HG03520 (cell line): Measurements from ENCODE around the gene ARHGAP42.
"Not testable (repeated sequence)": the region's sequence is repeated elsewhere in the genome, so short reads cannot be mapped to it uniquely, and the experiment has no call there.

ENCODE experiments used
- ATAC-seq: cut with Tn5 transposase; IDR thresholded peaks from one replicate; pipeline ENCODE4 v1.9.1; 2021; ENCODE audit warnings: mild to moderate bottlenecking, moderate library complexity; ENCODE audit not compliant: unreplicated experiment

Gene ARHGAP42

DNA sequence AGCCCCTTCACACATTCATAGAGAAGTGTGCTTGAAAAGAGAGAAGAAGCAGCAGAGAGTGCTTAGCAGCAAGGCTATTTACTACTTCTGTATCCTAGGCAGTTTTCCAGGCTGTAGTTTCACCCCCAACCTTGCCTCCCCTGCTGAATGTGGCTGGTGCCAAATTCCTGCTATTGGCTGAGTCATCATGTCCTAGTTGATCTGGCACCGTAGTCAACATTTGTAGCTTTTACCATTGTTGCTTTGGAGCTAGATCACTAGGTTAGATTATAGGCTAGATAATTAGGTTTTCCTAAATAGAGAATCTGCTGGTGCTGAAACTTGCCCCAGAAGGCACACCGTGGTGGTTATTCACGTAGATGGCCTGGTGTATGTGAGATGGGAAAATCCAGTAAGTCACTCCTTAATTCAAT lies 32.7 kb downstream of the ARHGAP42 start:
- ATAC-seq: no peak

DNA sequence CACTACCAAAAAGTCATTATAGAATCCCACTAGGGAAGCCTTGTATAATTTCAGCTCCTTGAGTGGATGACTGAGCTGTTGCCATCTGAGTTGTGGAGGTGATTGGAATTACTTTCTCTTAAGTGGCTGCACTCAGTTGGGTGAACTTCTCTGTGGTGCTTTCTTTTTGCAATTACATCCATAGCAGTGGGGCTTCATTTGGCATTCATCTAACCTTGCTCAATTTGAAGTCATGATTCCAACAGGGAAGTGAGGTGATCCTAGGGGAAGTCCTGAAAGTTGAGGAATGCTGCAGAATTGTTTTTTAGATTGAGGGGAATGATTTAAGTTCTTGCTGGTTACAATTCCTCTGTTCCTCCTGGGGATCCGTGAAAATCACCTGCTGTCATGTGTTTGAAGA lies 39.6 kb downstream of the ARHGAP42 start:
- ATAC-seq: no peak

DNA sequence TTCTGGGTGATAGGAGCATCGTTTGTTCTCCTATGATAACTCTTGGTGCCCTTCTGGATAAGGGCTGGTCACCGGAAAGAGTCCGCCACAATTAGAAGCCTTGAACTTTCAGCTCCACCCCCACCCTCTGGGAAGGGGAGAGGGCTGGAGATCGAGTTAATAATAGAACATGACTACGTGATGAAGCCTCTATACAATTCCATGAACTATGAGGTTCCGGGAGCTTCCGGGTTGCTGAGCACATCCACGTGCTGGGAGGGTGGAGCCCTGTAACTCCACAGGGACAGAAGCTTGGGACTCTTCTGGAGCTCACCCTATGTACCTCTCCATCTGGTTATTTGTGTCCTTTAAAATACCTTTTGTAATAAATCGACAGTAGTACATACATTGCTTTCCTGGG lies 40.3 kb downstream of the ARHGAP42 start:
- ATAC-seq: no peak

DNA sequence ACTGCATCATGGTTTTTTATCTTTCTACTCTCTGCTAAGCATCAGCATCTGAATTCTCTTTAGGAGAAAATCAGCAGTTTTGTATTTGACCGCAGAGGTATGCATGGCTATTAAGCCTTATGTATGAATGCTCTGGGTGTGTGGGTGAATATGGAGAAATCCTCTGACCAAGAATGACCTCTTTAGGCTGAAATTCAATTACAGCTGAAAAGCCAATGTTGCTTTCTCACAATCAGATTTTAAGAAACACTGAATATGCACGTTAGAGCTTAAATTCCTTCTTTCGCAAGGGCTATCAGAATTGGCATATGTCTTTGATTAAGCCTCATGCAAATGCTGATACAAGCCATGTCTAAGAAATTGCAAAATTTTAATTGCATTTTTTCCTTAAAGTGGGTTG lies 43.2 kb downstream of the ARHGAP42 start:
- no peak for ATAC-seq

DNA sequence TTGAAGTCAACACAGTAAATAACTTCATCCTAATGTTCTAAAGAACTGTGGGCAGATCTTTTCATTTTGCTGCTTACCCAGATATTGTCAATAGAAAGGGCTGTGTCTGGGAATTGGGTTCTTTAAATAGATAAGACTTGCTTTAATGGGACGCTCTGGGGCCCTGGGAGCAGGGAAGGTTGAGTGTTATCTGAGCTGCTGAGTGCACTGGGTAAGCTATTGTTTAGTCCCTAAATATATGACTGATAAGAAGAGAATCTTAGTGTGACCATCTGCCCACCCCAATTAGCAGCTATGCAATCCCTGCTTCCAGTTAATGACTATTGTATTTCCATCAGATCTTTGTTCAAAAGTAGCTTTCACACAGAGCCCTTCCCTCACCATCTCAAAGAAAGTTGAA lies 44.4 kb downstream of the ARHGAP42 start:
- no peak for ATAC-seq

DNA sequence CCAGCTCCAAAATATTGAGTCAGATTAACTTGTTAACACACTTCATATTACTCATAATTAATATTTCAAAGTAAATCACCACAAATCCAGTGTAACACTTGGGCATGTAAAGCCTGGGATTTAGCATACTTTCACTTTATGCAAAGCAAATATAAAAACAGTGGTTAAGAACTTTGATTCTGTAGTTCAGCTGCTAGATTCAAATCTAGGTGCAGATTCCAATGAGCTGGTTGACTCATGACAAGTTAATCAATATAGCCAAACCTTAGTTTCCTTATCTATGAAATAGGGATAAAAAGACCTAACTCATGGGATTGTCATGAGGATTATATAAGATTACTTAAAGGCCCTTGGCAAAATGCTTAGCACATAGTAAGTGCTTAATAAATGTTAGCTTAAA lies 45.9 kb downstream of the ARHGAP42 start:
- ATAC-seq: no peak

DNA sequence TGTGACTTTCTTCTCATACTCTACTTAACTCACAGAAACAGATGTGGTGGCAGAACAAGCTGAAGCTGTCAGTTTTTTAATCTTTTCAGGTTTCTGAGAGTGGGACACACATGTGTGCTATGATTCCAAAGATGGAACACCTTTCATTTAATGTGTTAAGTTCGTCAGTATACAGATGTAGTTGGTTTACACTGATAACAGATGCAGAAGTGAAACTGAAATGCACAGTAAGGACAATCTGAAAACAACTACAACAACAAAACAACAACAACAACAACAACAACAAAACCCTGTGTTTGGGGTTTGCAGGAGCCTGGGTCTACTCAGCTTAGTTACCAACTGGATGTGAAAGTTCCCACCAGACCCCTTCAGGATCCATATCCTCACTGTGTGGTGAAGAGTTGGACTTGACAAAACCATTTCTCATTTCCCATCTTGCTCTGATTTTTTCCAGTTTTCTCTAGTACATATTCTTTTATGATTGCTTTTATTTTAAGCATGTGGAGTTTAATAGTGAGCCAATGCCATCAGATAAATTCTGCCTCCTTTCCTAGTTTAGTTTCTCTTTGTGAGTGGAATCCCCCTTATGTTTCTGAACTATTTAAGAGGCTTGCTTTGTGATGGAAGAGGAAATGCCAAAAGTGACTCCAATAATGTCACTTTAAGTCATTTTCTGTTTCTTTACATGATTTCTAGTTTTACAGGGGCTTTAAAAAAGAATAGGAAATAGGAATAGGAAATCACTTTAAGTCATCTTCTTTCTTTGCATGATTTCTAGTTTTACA lies 47.8 kb downstream of the ARHGAP42 start:
- peak; percentile 68 for ATAC-seq

DNA sequence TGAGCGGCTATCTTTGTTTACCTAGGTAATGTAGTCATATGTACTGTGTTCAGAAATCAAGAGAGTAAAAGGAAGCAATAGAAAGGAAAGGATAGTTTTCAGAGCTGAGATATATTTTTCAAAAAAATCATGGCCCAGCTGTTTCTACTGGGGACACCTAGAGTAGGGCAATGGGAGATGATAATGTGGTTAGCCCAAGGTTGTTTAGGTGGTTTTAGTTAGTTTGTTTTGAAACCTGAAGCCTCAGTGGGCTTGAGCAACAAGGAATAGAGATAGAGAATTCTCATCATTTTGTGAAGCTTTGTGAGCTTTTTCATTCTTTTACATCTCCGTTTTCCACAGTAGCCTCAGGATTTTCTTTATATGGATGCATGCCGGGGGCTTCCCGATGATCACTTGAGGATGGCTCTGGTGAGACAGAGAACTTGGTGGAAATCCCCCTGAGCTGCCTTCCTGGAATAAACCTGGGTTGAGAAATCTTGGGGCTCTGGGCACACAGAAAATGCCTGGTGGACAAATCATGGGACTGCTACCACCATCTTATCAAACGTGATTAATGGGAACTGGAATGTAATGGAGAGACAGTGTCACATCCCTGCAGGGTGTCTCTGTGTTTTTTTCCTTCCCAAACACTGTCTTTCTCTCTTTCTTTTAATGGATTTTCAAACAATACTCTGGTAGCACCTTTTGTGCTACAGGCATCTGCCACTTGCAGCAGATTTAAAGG lies 49.0 kb downstream of the ARHGAP42 start:
- ATAC-seq: no peak

DNA sequence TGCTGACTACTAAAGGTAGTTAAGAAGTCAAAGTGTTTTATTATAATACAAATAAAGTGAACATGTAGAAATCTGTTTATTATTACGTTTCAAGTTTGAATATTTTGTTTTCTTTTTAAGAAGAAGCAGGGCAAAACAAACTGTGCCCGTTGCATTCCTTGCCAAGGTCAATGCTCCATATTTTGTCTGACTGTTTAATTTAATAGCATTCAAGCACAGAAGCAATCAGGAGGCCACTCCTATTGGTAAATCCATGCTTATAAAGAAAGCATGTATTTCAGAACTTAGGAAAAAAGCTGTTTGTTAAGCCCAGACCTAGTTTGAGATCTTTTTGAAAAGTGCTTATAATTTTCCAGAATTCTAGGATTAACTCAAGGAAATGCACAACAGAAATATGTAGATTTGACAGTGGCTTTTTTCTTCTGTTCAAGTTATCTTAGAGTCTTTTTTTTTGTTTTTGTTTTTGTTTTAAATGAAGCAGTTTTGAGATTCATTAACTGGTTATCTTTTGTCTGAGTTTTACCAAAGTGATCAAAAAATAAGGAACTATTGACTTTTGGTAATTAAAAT lies 51.7 kb downstream of the ARHGAP42 start:
- ATAC-seq: no peak

DNA sequence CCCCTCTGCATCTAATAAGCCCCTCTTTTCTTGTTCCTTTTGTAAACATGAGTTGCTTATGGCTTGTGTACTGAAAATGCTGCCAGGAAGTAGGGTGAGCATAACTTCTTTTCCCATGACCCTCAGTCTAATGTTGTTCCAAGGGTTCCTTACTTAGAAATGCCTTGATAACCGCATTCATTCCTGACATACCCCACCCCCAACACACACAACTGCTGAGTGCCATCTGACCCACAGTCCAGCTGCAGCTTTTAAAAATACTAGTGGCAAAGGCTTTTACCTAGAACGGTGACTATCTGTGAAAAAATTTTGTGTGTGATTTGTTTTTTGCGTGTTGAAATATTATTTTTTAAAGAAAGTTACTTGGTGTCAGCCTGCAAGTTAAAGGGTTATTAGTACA lies 52.6 kb downstream of the ARHGAP42 start:
- ATAC-seq: no peak

DNA sequence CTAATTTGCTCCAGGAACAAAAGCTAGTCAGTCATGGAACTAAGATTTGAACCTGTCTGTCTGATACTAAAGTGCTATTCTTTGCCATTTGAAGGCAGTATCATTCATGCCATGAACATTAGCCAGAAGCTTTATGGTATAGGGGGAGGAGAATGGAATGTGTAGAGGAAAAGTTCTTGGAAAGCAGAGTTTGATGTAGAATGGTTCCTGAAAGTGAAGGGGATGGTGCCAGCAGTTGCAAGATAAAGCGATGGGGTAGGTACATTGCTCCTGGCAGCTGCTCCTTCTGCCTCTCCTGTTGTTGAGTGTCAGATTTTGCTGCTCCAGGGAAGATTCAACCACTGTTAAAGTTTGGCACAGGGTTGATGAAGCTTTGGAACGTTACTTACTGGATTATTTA lies 53.4 kb downstream of the ARHGAP42 start:
- no peak for ATAC-seq

DNA sequence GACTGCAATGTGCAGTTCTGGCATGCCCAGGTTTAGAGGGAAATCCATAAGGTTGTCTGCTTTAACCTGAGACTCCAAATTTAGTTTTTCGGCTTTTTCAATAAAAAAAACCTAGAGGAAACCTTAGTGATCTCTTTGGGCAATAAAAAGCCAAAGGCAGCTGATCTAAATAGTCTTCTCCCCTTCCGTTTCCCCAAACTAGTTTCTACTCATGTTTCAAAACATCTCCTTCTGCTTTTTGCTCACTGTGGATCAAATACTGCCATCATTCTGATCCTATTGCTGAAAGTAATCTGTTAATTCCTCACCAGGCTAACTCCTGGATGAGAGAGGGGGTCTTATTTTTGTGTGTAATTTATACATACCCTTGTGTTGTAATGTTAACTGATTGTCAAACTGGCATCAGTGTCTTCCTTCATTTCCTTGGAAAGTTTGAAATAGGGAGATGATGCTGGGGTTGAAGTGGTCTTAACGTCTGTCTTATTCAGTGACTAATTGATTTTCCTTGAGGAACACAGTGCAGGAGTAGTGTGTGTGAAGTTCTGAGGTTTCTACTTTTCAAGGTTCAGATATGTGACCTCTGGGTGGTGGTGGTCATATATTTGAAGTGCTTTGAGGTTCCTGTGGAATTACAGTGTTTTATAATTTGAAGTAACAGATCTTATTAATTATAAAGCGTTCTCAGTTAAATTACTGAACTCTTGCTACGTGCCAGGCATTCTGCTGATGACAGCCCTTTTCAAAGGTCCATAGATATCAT lies 55.0 kb downstream of the ARHGAP42 start:
- peak; percentile 5 for ATAC-seq

DNA sequence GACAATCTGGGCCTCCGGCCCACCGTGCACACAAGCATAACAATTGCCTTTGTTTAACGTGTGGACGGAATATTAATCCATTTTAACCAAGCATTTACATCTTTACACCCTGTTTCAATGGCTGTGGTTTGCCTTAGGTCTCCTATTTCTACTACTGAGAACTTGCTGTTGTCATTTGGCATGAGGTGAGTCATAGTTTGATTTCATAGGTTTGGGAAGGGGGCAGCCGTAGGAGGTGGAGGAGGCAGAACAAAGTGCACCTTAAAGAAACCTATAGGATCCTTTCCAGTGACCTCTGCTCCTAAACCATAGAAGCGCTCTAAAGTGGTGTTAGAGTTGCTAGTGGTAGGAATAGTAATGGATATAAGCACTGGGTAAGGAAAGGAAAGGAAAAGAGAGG lies 59.4 kb downstream of the ARHGAP42 start:
- no peak for ATAC-seq

DNA sequence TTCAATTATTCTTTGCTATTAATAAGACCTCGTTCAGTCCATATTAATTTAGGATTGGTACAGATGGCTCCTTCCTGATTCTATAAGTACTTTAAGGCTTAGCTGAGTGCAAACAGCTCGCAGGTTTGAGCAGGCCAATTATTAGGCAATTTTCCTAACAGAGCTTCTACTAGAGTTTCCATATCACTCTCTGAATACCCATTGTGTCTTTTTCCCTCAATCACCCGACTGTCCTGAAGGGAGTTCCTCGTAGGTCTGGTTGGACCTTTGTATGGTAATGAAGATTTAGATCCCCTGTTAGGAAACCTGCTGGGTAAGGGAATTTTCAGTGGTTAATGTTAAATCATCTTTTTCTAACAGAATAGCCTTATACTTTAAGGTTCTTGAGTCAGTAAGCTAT lies 61.1 kb downstream of the ARHGAP42 start:
- ATAC-seq: no peak

DNA sequence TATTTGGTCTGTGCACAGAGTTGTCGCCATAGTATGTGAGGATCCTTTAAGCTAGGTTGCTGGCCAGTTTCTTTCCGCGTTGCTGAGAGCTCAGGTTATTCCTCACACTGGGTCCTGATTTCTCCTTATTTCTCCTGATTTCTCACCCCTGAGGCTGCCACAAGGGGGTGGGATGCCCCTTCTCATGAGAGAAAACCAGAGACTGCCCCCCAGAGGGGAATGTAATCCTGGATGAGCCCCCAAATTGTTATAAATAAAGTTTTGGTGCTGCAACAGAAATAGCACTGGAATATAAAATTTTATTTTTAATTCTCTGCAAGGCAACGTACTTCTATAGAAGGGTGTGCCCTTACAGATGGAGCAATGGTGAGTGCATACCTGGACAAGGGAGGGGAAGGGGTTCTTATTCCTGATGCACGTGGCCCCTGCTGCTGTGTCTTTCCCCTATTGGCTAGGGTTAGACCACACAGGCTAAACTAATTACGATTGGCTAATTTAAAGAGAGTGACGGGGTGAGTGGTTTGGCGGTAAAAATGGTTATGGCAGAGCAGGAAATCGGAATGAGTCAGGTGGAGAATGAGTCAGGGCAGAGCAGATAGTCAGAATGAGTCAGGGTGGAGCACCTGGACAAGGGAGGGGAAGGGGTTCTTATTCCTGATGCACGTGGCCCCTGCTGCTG lies 62.9 kb downstream of the ARHGAP42 start:
- not testable (repeated sequence) for ATAC-seq

DNA sequence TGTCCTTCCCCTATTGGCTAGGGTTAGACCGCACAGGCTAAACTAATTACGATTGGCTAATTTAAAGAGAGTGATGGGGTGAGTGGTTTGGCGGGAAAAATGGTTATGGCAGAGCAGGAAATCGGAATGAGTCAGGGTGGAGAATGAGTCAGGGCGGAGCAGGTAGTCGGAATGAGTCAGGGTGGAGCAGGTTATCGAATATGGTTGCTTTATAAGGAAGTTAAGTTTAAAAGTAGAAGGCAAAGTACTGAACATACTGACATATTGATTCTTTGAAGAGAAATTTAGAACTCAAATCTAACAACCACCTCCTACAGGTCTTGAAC lies 63.4 kb downstream of the ARHGAP42 start:
- ATAC-seq: not testable (repeated sequence)

DNA sequence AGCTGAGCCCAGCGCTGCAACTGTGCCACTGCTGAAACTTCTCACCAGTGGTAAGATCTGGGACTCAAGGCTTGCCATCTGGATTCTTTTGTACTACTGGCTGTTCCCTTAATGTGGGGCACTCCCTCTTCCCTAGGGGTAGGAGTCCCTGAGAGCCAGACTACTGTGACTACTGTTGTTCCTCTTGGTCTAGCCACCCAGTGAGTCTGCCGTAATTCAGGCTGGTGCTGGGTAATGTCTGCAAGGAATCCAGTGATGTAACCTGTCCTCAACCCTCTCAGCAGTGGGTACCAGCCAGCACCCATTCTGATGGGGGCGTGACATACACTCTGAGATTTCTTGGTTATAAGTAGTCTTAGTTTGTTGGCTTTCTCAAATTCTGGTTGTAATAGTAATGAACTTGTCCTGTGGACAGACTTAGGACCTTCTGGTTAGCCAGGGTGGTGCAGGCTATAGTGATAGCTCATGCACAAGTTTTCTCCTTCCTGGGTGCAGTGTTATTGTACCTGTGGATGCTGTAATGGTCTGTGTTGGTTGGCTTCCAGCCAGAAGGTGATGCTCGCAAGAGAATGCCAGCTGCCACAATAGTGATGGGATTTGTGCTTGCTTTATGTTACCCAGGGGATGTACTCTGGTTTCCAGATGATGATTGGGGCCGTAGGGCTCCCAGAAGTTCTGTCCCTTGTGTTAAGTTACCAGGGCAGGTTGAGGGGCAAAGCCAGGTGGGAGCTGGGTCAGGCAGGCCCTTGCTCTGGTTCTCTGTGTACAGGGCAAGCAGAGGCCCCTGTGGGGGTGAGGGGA lies 65.5 kb downstream of the ARHGAP42 start:
- no peak for ATAC-seq

DNA sequence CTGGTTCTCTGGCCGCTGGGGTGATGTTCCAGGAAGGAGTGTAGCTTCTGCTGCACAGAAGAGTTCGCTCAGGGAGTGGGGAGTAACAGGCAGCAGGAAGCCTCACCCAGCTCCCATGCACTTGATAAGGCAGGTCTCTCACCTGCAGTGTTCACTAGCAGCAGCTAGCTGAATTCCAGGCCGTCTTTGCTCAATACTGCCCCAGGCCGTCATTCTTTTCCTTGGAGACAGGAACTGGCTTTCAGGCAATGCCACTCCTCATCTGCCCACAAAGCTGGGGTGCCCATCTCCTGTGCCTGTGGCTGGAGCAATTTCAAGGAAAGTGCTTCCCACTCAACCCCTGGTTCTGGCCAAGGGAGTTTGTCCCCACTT lies 66.1 kb downstream of the ARHGAP42 start:
- ATAC-seq: no peak

DNA sequence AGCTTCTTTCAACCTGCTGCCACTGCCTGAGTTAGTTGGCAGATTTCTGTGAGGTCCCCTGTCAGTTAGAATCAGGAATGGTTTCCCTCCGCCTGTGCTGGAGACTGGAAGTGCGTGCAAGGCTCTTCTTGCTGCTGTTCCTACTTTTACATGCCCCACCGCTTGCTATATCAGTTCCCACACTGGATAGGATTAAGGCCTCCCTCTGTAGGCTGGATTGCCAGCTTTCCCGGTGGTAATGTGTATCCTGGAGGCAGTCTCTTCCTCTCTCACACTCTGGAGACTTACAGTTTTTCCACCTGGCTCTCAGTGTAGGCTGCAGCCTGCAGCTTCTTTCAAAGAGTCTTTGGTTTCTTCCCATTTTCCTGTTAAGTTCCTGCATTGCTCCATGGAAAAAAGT lies 66.5 kb downstream of the ARHGAP42 start:
- no peak for ATAC-seq

DNA sequence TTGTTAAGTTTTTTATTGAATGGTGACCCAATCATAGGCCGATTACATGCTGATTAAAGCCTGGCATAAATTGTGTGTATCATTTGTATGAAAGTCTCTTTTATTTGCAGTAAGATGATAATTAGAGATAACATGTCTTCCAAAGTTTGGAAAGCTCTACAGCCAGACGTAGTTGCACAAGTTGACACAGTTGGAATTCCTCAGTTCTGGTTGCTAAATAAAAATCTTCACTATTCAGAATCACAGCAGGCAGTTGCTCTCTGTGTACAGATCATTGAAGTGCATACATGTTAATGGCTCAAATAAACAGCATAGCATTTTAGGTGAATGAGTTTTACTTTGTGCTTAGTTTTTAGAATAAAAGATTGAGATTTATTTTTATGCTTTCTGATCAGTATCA lies 69.5 kb downstream of the ARHGAP42 start:
- ATAC-seq: no peak
